ENCODE data around the gene MXRA8.

MXRA8 gene

DNA sequence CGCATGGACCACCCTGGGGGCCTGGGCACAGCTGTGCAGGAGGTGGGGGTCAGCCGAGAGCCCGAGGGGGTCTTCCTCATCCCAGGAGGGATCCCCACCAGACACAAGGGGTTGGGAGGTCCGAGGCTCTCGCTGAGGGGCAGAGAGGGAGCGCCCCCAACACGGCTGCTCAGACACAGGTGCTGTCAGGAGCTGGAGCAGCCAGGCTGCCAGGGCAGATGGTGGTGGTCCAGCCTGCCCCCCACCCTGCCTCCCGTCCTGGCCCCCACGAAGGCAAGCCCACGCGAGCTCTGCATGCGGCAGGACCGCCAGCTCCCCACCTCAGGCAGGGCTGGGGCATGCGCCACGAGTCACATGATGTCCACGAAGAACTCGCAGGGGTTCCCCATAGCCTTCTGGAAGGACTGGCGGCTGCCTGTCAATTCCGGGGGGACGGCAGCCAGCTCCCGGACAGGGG, 22.5 kb downstream of the MXRA8 start:
- no peak for DNase-seq (ENCODE audit: low read depth, low spot score)

GRCh38 chr1:1335283-1335682, 23.1 kb downstream of the MXRA8 start:
- DNase-seq (ENCODE audit: low read depth, low spot score): no peak

GRCh38 chr1:1334835-1335234, 23.5 kb downstream of the MXRA8 start:
- no peak for DNase-seq (ENCODE audit: low read depth, low spot score)

DNA sequence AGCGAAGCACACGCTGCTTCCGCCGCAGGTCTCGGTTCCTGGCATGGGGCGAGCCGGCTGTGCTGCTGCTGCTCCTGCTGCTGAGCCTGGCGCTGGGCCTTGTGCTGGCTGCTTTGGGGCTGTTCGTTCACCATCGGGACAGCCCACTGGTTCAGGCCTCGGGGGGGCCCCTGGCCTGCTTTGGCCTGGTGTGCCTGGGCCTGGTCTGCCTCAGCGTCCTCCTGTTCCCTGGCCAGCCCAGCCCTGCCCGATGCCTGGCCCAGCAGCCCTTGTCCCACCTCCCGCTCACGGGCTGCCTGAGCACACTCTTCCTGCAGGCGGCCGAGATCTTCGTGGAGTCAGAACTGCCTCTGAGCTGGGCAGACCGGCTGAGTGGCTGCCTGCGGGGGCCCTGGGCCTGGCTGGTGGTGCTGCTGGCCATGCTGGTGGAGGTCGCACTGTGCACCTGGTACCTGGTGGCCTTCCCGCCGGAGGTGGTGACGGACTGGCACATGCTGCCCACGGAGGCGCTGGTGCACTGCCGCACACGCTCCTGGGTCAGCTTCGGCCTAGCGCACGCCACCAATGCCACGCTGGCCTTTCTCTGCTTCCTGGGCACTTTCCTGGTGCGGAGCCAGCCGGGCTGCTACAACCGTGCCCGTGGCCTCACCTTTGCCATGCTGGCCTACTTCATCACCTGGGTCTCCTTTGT, 24.7 kb downstream of the MXRA8 start:
- DNase-seq (ENCODE audit: low read depth, low spot score): no peak

DNA sequence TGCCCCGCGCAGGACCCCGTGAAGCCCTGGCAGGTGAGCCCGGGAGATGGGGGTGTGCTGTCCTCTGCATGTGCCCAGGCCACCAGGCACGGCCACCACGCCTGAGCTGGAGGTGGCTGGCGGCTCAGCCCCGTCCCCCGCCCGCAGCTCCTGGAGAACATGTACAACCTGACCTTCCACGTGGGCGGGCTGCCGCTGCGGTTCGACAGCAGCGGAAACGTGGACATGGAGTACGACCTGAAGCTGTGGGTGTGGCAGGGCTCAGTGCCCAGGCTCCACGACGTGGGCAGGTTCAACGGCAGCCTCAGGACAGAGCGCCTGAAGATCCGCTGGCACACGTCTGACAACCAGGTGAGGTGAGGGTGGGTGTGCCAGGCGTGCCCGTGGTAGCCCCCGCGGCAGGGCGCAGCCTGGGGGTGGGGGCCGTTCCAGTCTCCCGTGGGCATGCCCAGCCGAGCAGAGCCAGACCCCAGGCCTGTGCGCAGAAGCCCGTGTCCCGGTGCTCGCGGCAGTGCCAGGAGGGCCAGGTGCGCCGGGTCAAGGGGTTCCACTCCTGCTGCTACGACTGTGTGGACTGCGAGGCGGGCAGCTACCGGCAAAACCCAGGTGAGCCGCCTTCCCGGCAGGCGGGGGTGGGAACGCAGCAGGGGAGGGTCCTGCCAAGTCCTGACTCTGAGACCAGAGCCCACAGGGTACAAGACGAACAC, 25.4 kb downstream of the MXRA8 start:
- no peak for DNase-seq (ENCODE audit: low read depth, low spot score)

DNA sequence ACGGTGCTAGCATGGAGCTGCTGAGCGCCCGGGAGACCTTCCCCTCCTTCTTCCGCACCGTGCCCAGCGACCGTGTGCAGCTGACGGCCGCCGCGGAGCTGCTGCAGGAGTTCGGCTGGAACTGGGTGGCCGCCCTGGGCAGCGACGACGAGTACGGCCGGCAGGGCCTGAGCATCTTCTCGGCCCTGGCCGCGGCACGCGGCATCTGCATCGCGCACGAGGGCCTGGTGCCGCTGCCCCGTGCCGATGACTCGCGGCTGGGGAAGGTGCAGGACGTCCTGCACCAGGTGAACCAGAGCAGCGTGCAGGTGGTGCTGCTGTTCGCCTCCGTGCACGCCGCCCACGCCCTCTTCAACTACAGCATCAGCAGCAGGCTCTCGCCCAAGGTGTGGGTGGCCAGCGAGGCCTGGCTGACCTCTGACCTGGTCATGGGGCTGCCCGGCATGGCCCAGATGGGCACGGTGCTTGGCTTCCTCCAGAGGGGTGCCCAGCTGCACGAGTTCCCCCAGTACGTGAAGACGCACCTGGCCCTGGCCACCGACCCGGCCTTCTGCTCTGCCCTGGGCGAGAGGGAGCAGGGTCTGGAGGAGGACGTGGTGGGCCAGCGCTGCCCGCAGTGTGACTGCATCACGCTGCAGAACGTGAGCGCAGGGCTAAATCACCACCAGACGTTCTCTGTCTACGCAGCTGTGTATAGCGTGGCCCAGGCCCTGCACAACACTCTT, 26.2 kb downstream of the MXRA8 start:
- no peak for DNase-seq (ENCODE audit: low read depth, low spot score)

DNA sequence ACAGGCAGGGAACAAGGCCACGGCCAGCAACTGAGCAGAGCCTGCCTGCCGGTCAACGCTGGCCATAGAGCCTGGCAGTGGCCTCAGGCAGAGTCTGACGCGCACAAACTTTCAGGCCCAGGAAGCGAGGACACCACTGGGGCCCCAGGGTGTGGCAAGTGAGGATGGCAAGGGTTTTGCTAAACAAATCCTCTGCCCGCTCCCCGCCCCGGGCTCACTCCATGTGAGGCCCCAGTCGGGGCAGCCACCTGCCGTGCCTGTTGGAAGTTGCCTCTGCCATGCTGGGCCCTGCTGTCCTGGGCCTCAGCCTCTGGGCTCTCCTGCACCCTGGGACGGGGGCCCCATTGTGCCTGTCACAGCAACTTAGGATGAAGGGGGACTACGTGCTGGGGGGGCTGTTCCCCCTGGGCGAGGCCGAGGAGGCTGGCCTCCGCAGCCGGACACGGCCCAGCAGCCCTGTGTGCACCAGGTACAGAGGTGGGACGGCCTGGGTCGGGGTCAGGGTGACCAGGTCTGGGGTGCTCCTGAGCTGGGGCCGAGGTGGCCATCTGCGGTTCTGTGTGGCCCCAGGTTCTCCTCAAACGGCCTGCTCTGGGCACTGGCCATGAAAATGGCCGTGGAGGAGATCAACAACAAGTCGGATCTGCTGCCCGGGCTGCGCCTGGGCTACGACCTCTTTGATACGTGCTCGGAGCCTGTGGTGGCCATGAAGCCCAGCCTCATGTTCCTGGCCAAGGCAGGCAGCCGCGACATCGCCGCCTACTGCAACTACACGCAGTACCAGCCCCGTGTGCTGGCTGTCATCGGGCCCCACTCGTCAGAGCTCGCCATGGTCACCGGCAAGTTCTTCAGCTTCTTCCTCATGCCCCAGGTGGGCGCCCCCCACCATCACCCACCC, 27.0 kb downstream of the MXRA8 start, which contains the start of gene TAS1R3:
TSS of gene TAS1R3 (plus strand) at position 213 of the 898 bp plus-strand sequence. CDS start at position 279, 66 bp downstream.
- DNase-seq (ENCODE audit: low read depth, low spot score): no peak

- no peak for DNase-seq (ENCODE audit: low read depth, low spot score)
Observed at GRCh38 chr1:1330366-1331067, 27.8 kb downstream of the MXRA8 start.

GRCh38 chr1:1329304-1330210, 28.8 kb downstream of the MXRA8 start:
- DNase-seq (ENCODE audit: low read depth, low spot score): no peak

GRCh38 chr1:1328254-1328653, 30.1 kb downstream of the MXRA8 start:
- no peak for DNase-seq (ENCODE audit: low read depth, low spot score)

DNA sequence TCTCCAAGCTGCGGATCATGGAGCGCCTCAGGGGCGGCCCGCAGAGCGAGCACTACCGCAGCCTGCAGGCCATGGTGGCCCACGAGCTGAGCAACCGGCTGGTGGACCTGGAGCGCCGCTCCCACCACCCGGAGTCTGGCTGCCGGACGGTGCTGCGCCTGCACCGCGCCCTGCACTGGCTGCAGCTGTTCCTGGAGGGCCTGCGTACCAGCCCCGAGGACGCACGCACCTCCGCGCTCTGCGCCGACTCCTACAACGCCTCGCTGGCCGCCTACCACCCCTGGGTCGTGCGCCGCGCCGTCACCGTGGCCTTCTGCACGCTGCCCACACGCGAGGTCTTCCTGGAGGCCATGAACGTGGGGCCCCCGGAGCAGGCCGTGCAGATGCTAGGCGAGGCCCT, 31.1 kb downstream of the MXRA8 start:
- DNase-seq (ENCODE audit: low read depth, low spot score): no peak

DNA sequence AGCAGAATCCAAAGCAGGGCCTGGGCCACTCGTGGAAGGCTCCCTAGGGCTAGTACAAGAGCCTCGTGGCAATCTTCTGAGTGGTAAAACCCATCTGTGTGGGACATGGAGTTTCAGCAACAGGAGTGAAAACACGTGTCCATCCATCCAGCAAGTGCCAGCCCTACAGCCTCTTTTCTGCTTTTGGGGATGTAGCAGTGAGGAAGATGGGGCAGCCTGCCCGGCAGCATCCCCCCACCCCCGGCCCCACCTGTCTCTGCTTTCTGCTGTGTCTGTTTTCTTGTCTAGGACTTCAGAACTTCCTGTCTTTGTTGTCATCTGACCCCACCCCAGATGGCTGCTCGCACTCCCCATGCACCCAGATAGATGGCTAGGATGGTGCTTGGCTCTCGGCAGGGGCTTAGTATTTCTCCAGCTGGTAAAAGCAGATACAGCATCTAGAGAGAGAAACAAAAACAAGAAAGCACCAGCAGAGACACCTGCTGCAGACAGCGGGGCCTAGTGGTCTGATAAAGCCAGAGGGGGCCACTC, 32.2 kb downstream of the MXRA8 start:
- DNase-seq (ENCODE audit: low read depth, low spot score): no peak

- DNase-seq (ENCODE audit: low read depth, low spot score): no peak
Observed at GRCh38 chr1:1325288-1326074, 32.9 kb downstream of the MXRA8 start.

DNA sequence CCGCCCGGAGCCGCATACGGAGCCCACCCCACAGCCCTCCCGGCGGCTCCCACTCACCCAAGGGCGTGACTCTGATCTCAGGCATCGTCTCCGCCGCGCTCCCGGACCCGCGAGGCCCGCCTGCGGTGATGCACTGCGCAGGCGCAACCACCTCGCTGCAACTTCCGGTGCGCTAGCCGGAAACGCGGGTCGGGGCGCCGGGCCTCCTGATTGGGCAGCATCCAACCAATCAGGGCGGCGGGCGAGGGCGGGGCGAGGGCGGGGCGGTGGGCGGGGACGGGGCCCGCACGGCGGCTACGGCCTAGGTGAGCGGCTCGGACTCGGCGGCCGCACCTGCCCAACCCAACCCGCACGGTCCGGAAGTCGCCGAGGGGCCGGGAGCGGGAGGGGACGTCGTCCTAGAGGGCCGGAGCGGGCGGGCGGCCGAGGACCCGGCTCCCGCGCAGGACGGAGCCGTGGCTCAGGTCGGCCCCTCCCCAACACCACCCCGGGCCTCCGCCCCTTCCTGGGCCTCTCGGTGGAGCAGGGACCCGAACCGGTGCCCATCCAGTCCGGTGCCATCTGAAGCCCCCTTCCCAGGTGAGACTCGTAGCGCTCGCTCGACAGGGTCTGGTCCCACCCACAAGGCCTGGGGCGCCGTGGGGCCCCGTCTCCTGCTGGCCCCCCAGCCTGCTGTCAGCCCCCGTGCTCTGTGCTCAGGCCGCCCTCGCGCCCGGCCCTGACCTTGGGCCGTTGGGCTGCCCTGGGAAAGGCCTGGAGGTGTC, 33.6 kb downstream of the MXRA8 start, which contains the start of the genes CPTP and INTS11:
TSS of gene CPTP (plus strand) at position 279 of the 764 bp plus-strand sequence. CDS start 2,109 bp downstream, outside the sequence.
TSS of gene INTS11 (minus strand) at position 137 of the 764 bp plus-strand sequence. CDS start at position 85, 52 bp downstream.
- peak; percentile 47 for DNase-seq (ENCODE audit: low read depth, low spot score)

DNA sequence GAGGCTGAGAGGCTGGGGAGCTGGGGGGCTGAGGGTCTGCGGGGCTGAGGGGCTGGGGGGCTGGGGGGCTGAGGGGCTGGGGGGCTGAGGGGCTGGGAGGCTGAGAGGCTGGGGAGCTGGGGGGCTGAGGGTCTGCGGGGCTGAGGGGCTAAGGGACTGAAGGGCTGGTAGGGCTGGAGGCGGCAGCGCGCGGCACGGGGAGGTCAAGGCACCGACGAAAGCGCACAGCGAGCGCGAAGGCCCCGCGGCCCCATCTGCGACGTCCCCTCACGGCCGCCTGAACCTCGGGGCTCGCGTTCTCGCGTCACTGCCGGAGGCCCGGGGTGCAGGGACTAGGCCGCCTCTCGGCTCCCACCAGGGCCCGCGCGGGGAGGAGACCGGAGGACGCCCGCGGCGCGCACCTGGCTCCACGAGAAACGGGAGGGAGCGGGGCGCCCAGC, 34.3 kb downstream of the MXRA8 start:
- no peak for DNase-seq (ENCODE audit: low read depth, low spot score)

DNA sequence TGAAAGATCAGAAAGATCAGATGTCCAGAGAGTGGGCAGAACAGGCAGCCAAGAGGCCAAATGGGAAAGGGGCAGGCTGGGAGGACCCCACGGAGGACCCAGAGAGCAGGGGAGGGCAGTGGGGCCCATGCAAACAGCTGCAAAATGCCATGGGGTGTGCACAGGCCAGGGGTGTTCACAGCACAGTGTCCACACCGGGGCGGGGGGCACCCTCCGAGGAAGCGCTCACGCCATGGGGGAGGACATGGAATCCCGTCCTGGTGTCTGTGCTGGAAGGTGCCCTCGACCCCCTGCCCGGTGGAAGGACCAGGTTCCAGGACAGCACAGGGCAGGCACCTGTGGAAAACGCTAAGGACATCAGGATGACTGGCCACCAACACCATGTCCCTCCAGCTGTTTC, 35.4 kb downstream of the MXRA8 start:
- DNase-seq (ENCODE audit: low read depth, low spot score): no peak

- no peak for DNase-seq (ENCODE audit: low read depth, low spot score)
Observed at GRCh38 chr1:1322418-1322817, 35.9 kb downstream of the MXRA8 start.

DNA sequence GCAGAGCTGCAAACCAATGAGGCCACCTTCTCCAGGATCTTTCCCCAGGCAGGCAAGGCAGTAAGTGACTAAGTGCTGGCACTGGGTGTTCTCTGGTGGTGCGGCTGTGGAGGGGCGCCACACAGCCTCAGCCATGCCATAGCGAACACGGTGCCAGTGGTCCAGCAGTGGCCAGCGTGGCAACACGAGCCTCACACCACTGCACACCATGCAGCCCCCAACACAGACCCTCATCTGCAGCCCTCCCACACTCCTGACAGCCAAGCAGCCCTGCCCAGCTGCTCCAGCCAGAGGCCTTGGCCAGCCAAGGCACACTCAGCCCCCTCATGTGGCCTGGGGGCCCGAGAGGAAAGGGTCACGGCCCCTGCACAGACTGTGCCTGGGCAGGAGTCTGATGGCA, 36.9 kb downstream of the MXRA8 start:
- DNase-seq (ENCODE audit: low read depth, low spot score): no peak
